Lung (tissue), 12 donors: ENCODE data around the gene LINS1. TPM values are rescaled to one million over a fixed set of nuclear protein-coding genes. Genes with fewer than 3 reads are reported as not detected.

ENCODE experiments used
- ATAC-seq: fragments of 200-7000 bp; cut with Tn5 transposase; one replicate; pipeline ENCODE4 v1.9.1; 2020; ENCODE audit warnings: moderate number of reproducible peaks; ENCODE audit not compliant: insufficient read depth, low FRiP score
- DNase-seq, 3 donors: peaks; one replicate each; pipeline ENCODE4 v3.0.0-alpha.2; 2013 to 2017
- H3K27ac ChIP-seq, 2 donors: one replicate each; pipeline ENCODE4 v1.5.1; 2013; ENCODE audit warnings: mild to moderate bottlenecking in 2 of 2, moderate library complexity in 2 of 2, control low read depth in 1 of 2, inconsistent platforms in 1 of 2, low read depth in 1 of 2, low read length in 1 of 2
- H3K27me3 ChIP-seq, 3 donors: one replicate each; pipeline ENCODE4 v1.5.1; 2013; ENCODE audit warnings: low read length in 2 of 3; ENCODE audit not compliant: control insufficient read depth in 3 of 3, insufficient read depth in 3 of 3
- H3K36me3 ChIP-seq, 4 donors: one replicate each; pipeline ENCODE4 v1.5.1; 2013; ENCODE audit warnings: low read length in 4 of 4, mild to moderate bottlenecking in 1 of 4, moderate library complexity in 1 of 4; ENCODE audit not compliant: control insufficient read depth in 4 of 4, insufficient read depth in 4 of 4
- H3K4me1 ChIP-seq, 5 donors: one replicate each; pipeline ENCODE4 v1.5.1; 2013; ENCODE audit warnings: low read length in 5 of 5, mild to moderate bottlenecking in 2 of 5, moderate library complexity in 1 of 5; ENCODE audit not compliant: control insufficient read depth in 5 of 5, insufficient read depth in 5 of 5
- H3K4me3 ChIP-seq: one replicate; pipeline ENCODE4 v1.5.1; 2013; ENCODE audit warnings: mild to moderate bottlenecking, control low read depth, moderate library complexity
- H3K9ac ChIP-seq, 2 donors: one replicate each; pipeline ENCODE4 v1.5.1; 2013; ENCODE audit warnings: low read length in 2 of 2, control low read depth in 1 of 2; ENCODE audit not compliant: insufficient read depth in 1 of 2
- H3K9me3 ChIP-seq, 4 donors: one replicate each; pipeline ENCODE4 v1.5.1; 2013; ENCODE audit warnings: low read length in 3 of 4, mild to moderate bottlenecking in 1 of 4, moderate library complexity in 1 of 4; ENCODE audit not compliant: control insufficient read depth in 4 of 4, insufficient read depth in 3 of 4
- CTCF ChIP-seq: IDR thresholded peaks from 2 replicates; pipeline ENCODE4 v1.5.1; 2012; ENCODE audit warnings: mild to moderate bottlenecking; ENCODE audit errors: control extremely low read depth, extremely low read depth
- WGBS, 2 donors: extraction: QIAGEN DNeasy Blood & Tissue Kit; methylation state at CpG; one replicate each; pipeline ENCODE4 v1.1.7; 2013; 5-methylcytosine and 5-hydroxymethylcytosine counted together
- polyA plus RNA-seq, 2 donors: library from polyadenylated mRNA; stranded (reverse); fragments of 200-250 nt; gene quantifications; one replicate each; pipeline ENCODE4 v1.2.1, GENCODE V29; 2013
- total RNA-seq, 2 donors: library from RNA; depleted of rRNA in 1 of 2; stranded (reverse); fragments of >200 nt in 1 of 2; gene quantifications; one replicate each; pipeline ENCODE4 v1.2.1, GENCODE V29; 2014 to 2021
- donor health status: control.
- donor health status: control.
- donor health status: Bipolar disorder and iron deficiency.
- donor health status: healthy.
- donor health status: DM: yes; HTN: yes; CAD: no.

Gene LINS1
- total and polyA plus RNA-seq, 4 donors = 8.0 to 24.1 (median 11.9) TPM

GRCh38 chr15:100529556-100529955, 72.4 kb downstream of the LINS1 start:
- no peak for ATAC-seq
- Histone ChIP-seq H3K4me1 (peaks cover 0 to 24% (median 10%) of the 10 kb centered on the region in 5 donors), H3K4me3 (no peak overlapping the region), H3K9me3 (peaks cover 0 to 2% (median 0%) of the 10 kb centered on the region in 4 donors), H3K27ac (no peak overlapping the region), H3K36me3 (no peaks in the 10 kb centered on the region), H3K9ac (no peak overlapping the region), H3K27me3 (peaks cover 0 to 3% (median 0%) of the 10 kb centered on the region in 3 donors)
- DNase-seq = no peak
- WGBS, 2 donors = 87 to 95% methylated on average over 2 of the region's 2 CpGs
- no peak for TF ChIP-seq CTCF

DNA sequence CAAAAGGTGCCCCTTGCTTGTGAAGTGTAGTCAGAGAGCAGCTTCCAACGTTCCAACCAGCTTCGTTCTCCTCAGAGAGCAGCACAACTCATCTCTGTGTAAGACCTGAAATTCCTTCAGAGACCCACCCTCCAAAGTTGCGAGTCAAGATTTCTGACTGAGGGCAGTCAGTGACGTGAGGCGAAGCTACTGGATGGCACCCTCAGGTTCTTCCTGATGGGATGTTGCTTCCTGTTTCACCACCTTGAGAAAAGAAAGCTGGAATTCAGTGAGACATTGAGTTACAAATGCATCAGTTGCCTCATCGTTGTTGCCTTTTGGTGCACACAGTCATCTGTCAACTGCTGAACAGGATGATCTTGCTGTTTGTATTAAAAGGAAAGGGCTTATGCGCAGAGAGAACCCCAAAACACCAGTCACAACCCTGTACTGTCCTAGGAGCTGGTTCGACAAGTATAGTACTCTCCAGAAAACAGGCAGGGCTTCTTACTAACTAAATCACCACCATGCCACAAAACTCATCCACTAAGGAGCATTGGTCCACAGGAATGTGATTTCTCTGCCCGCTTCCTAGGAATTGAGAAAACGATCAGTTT, 73.1 kb downstream of the LINS1 start, which contains the start of gene CERS3:
TSS of gene CERS3 (minus strand) at position 118 of the 596 bp plus-strand sequence. CDS start 27,101 bp downstream, outside the sequence.
- Histone ChIP-seq H3K4me1 (peaks cover 0 to 29% (median 10%) of the 10 kb centered on the region in 5 donors), H3K4me3 (no peak within 1 kb of the TSS), H3K27ac (no peak within 1 kb of the TSS), H3K27me3 (peaks cover 0 to 2% (median 0%) of the 10 kb centered on the region in 3 donors), H3K9ac (no peak within 1 kb of the TSS), H3K36me3 (no peaks in the 10 kb centered on the region), H3K9me3 (peaks cover 0 to 2% (median 0%) of the 10 kb centered on the region in 4 donors)
- no peak for DNase-seq
- WGBS, 2 donors = 82% methylated on average over 10 of the region's 10 CpGs
- no peak for ATAC-seq
- TF ChIP-seq CTCF = no peak

DNA sequence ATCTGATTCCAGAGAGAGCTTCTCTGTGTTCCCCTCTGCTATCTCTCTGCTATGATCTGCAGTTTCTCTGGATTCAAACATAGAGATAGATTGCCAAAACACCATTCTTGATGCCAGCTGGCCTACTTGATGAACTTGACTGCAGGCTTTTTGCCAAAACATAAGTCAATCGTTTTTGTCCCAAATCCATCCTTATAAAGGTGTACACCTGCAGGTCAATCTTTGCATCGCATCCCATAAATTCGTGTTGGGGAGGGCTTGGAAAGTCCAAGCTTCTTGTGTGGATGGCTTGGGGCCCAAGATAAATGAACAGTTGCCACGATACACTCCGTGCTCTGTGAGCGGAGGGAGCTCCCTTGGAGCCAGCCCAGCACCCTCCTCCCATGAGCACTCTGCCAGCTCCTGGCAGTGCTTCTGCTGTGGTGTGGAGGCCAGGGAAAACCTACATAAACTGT, 75.9 kb downstream of the LINS1 start:
- H3K4me1 ChIP-seq = peaks cover 0 to 23% (median 10%) of the 10 kb centered on the region in 5 donors
- no peaks in the 10 kb centered on the region for H3K27me3 ChIP-seq
- no peak for TF ChIP-seq CTCF
- no peak overlapping the region for H3K4me3 ChIP-seq
- H3K27ac ChIP-seq = no peak overlapping the region
- no peak for ATAC-seq
- 61 to 64% methylated on average over 6 of the region's 6 CpGs for WGBS, 2 donors
- no peaks in the 10 kb centered on the region for H3K36me3 ChIP-seq
- H3K9ac ChIP-seq = no peak overlapping the region
- peak; percentile 66 to 79 (median 77) for DNase-seq
- peaks cover 0 to 2% (median 0%) of the 10 kb centered on the region in 4 donors for H3K9me3 ChIP-seq
